HL-60 (cell line): ENCODE data around the gene NR2F2.

Experiments
- CTCF ChIP-seq: IDR thresholded peaks from one replicate; pipeline ENCODE4 v1.5.1; 2011; ENCODE audit warnings: low read length, control low read depth, inconsistent platforms; ENCODE audit not compliant: insufficient read depth
- POLR2AphosphoS5 ChIP-seq: IDR thresholded peaks from 2 replicates; pipeline ENCODE4 v1.6.1; 2012; ENCODE audit warnings: low read depth
- SPI1 ChIP-seq: IDR thresholded peaks from 2 replicates; pipeline ENCODE4 v1.6.1; 2012; ENCODE audit warnings: low read depth, mild to moderate bottlenecking, borderline replicate concordance

- no peak for TF ChIP-seq CTCF
- TF ChIP-seq POLR2AphosphoS5, result no peak
- no peak for TF ChIP-seq SPI1
Measured at GRCh38 chr15:96355568-96356187, 25.2 kb downstream of the NR2F2 start.
